SK-N-MC (cell line): ENCODE measurements around the gene ARFIP1.

Source experiments
- DNase-seq: peaks from one replicate; pipeline ENCODE4 v3.0.0-alpha.2; 2011; ENCODE audit warnings: low read depth, low spot score
- H3K27ac ChIP-seq: fragments of 200-600 bp; sonication (generic); 2 replicates; pipeline ENCODE4 v1.5.1; 2016; ENCODE audit warnings: mixed run types
- H3K36me3 ChIP-seq: fragments of 200-600 bp; sonication (generic); 2 replicates; pipeline ENCODE4 v1.6.1; 2017; ENCODE audit warnings: antibody characterized with exemption, low read length, mixed read lengths; ENCODE audit not compliant: insufficient read depth
- H3K4me3 ChIP-seq: fragments of 200-600 bp; sonication (generic); 2 replicates; pipeline ENCODE4 v1.5.1; 2016
- H3K9ac ChIP-seq: fragments of 200-600 bp; sonication (generic); 2 replicates; pipeline ENCODE4 v1.8.0; 2017; ENCODE audit warnings: mixed run types, mixed read lengths; ENCODE audit not compliant: insufficient read length
- H3K9me3 ChIP-seq: fragments of 200-600 bp; sonication (generic); 2 replicates; pipeline ENCODE4 v1.6.1; 2017; ENCODE audit warnings: low read depth, mild to moderate bottlenecking, antibody characterized with exemption, low read length, moderate library complexity, mixed read lengths
- EZH2 ChIP-seq: fragments of 200-600 bp; sonication (generic); IDR thresholded peaks from one replicate; pipeline ENCODE4 v1.6.1; 2017; ENCODE audit warnings: antibody characterized with exemption
- FOXP2 ChIP-seq: optimal IDR thresholded peaks from 2 replicates; pipeline ENCODE3; 2011; ENCODE audit warnings: mild to moderate bottlenecking, moderate library complexity; ENCODE audit not compliant: insufficient read depth; ENCODE audit errors: extremely low read length, control extremely low read depth
- POLR2AphosphoS5 ChIP-seq: IDR thresholded peaks from 2 replicates; pipeline ENCODE4 v1.6.1; 2012; ENCODE audit warnings: mild to moderate bottlenecking, low read depth, low read length, borderline replicate concordance

The ARFIP1 gene

DNA sequence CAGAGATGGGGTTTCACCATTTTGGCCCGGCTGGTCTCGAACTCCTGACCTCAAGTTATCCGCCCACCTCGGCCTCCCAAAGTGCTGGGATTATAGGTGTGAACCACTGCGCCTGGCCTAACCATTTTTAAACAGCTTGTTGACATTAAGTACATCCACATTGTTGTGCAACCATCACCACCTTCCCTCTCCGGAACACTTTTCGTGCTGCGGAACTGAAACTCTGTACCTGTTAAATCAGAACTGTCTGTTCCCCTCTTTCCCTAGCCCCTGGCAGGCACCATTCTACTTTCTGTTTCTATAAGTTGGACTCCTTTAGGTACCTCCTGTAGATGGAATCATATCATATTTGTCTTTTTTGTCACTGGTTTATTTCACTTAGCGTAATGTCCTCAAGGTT is 165.9 kb downstream of the ARFIP1 start:
- TF ChIP-seq FOXP2 (no peak), POLR2AphosphoS5 (no peak), EZH2 (no peak)
- Histone ChIP-seq H3K27ac (no peak overlapping the region), H3K9me3 (no peaks in the 10 kb centered on the region), H3K9ac (no peak overlapping the region), H3K4me3 (no peak overlapping the region), H3K36me3 (no peaks in the 10 kb centered on the region)
- DNase-seq: no peak

DNA sequence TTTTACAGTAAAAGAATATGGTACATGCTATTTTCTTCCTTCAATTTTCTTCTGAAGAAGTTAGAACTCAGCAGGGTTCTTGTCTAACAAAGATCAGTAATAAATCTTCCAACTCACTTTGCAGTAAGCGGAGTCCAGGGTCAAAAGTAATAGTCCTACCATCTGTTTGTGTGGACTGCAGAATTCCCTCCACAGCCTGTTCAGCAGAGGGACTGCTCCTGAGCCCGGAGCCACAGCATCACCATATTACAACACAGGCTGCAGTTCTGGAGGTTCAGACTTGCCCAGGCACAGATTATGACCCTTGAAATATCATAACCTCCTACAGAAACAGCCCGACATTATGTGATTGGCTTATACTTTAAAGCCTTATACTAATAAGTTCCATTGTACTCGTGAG is 166.7 kb downstream of the ARFIP1 start:
- H3K36me3 ChIP-seq: no peaks in the 10 kb centered on the region
- no peak for TF ChIP-seq FOXP2
- no peak for TF ChIP-seq EZH2
- no peak for TF ChIP-seq POLR2AphosphoS5
- H3K9ac ChIP-seq: no peak overlapping the region
- no peaks in the 10 kb centered on the region for H3K9me3 ChIP-seq
- no peak for DNase-seq
- H3K4me3 ChIP-seq: no peak overlapping the region
- H3K27ac ChIP-seq: no peak overlapping the region

DNA sequence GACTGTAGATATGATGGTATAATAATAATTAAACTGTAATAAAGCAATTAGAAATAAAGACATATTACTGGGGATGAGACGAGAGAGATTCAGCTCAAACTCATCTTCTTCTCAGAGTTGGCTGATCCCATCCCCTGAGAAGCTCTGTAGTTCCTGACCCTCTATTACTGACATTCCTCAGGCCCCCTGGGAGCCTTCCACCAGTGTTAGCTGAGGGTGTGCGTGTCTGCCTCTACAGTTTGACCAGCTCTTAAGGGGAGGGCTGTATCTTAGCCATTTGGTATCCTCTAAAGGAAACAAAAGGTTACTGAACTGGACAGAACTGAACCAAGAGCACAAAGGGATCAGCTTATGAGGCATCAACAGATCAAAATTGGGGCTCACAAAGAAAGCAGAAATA is 167.6 kb downstream of the ARFIP1 start:
- no peak overlapping the region for H3K9ac ChIP-seq
- no peak overlapping the region for H3K27ac ChIP-seq
- no peaks in the 10 kb centered on the region for H3K9me3 ChIP-seq
- no peak for TF ChIP-seq EZH2
- TF ChIP-seq POLR2AphosphoS5: no peak
- no peak for TF ChIP-seq FOXP2
- no peak for DNase-seq
- no peak overlapping the region for H3K4me3 ChIP-seq
- no peaks in the 10 kb centered on the region for H3K36me3 ChIP-seq

DNA sequence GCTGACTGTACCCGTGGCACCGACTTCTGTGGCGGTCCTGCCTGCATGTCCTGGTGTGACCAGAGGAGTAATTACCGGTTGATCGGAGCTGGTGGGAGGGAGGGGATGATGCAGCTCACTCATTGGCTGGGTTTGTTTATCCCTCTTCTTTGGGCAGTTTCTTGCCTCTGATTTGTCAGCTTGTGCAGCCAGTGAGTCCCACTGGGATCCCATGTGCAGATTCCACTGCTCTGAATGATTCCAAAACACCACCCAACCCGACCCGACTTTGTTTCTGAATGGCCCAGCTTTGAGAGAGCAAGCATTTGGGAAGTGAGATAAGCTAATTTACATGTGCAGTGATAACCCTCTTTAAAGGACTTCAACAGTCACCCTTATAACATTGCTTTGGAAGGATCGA is 170.2 kb downstream of the ARFIP1 start:
- Histone ChIP-seq H3K36me3 (no peaks in the 10 kb centered on the region), H3K9ac (no peak overlapping the region), H3K27ac (no peak overlapping the region), H3K9me3 (no peaks in the 10 kb centered on the region), H3K4me3 (no peak overlapping the region)
- DNase-seq: no peak
- TF ChIP-seq POLR2AphosphoS5 (no peak), FOXP2 (no peak)

DNA sequence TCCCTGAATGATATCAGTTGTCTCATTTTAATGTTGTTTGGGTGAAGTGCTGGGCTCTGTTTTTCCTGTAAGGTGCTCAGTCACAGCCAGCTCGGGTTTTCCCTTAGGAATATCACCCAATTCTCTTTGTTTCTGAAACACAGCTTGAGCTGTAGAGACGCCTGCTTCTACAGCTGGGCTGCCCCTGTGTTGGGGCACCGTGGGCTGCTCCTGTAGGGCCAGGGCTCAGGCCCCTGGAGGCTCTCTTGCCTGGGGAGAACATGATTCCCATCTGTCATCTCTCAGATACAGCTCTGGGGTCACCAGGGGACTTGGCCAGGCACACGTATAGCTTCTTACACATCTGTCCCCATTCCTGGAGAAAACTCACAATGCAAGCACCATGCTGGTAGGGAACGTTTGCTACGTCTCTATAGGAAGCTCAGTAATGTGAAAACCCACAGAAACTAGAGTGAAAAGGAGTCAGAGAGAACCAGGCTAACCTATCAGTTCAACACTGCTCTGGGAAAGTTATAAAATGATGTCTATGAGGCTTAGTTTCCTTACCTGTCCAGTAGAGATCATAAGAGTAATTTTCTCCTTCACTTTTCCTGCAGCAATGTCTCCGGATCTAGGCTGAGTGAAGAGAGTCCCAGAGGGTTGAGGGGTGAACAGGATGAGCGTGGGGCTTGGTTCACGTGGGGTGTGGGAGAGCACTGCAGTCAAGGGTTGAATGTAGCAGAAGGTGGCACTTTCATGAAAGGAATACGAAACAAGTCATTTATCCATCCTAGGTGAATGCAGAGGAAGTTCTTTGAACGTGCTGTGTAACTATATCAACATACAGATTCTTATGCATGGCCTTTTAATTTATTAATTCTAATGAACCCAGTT is 170.9 kb downstream of the ARFIP1 start:
- Histone ChIP-seq H3K9me3 (no peaks in the 10 kb centered on the region), H3K27ac (no peak overlapping the region), H3K9ac (no peak overlapping the region), H3K36me3 (no peaks in the 10 kb centered on the region), H3K4me3 (no peak overlapping the region)
- no peak for DNase-seq
- TF ChIP-seq EZH2 (no peak), FOXP2 (no peak), POLR2AphosphoS5 (no peak)

DNA sequence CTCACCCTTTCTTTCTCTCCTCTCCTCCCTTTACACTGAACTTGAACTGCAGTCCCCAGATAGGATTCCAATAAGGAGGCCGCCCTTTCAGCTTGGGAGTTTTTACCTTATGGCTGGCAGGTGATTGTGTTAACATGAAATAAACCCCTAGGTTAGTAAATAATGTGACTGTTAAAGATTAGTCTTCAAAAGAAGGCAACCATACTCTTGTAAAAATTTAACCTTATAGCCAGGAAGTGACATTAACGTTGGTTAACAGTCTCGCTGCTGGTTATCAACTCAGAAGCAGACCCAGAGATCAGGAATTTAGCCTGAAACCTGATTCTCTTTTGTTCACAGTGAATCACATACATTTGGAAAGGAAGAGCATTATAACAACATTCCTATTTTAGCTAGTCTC is 171.6 kb downstream of the ARFIP1 start:
- Histone ChIP-seq H3K36me3 (no peaks in the 10 kb centered on the region), H3K9ac (no peak overlapping the region), H3K4me3 (no peak overlapping the region), H3K27ac (no peak overlapping the region), H3K9me3 (no peaks in the 10 kb centered on the region)
- no peak for DNase-seq
- TF ChIP-seq POLR2AphosphoS5: no peak
- TF ChIP-seq EZH2: no peak
- no peak for TF ChIP-seq FOXP2

DNA sequence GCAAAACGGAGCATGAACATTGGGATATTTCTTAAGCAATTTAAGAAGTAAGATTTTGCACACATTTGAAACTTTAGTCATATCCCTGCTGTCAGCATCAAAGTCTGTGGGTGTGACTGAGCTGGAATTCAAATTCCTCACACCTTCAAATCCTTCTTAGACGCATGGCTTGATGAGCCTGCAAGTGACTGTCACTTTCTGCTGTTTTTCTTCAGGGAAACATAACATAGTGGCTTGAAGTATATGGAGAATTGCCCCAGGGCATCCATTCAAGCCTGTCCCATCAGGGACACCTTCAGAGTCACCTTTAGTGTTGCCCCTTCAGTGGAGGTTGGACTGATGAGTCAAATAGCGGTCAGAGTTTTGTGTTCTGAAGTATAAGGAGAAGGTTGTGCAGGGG is 173.8 kb downstream of the ARFIP1 start:
- Histone ChIP-seq H3K27ac (no peak overlapping the region), H3K9me3 (no peaks in the 10 kb centered on the region), H3K4me3 (no peak overlapping the region), H3K36me3 (no peaks in the 10 kb centered on the region), H3K9ac (no peak overlapping the region)
- no peak for DNase-seq
- TF ChIP-seq EZH2 (no peak), POLR2AphosphoS5 (no peak), FOXP2 (no peak)

DNA sequence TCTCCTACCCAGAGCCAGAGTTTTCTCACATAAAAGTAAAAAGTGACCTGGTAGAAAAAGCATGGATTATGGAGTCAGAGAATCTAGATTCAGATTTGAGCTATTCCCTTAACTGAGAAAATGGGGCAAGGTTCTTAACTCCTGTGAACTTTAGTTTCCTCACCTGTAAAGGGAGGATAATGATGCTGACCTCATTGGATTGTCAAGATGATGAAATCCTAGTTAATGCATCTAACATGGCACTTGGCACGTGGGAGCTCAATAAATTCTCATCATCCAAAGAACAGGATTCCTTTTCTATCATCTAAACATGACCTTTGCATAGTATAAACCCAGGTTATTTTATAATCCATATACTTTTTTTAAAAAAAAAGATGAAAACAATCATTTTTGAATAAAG is 175.0 kb downstream of the ARFIP1 start:
- Histone ChIP-seq H3K9ac (no peak overlapping the region), H3K36me3 (no peaks in the 10 kb centered on the region), H3K27ac (no peak overlapping the region), H3K9me3 (no peaks in the 10 kb centered on the region), H3K4me3 (no peak overlapping the region)
- no peak for TF ChIP-seq POLR2AphosphoS5
- no peak for TF ChIP-seq EZH2
- TF ChIP-seq FOXP2: no peak
- DNase-seq: no peak

DNA sequence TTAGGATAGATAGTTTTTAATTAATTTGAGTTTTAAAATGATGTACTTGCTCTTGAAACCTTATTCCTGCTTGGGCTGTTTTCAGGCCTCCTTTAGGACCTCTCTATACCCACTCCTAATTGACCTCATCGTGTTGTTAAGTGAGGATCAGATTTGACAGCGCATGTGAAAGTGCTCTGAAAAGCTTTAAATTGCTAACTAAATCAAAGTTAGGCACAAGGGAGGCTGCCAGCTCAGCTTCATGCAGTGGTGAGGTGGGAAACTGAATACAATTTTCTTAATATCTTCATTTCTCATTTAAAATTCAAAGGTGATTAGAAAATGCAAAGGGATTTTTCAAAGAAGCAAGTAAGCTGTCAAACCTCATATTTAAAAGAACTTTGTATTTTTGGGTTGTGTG is 176.4 kb downstream of the ARFIP1 start:
- DNase-seq: no peak
- Histone ChIP-seq H3K9ac (no peak overlapping the region), H3K9me3 (no peaks in the 10 kb centered on the region), H3K27ac (no peak overlapping the region), H3K4me3 (no peak overlapping the region), H3K36me3 (no peaks in the 10 kb centered on the region)
- no peak for TF ChIP-seq EZH2
- no peak for TF ChIP-seq POLR2AphosphoS5
- no peak for TF ChIP-seq FOXP2
